A549 (cell line): ENCODE measurements around the gene MED12L.

Source experiments
- CHD2 ChIP-seq: fragments of 150-350 bp; IDR thresholded peaks from 2 replicates; pipeline ENCODE4 v1.6.1; 2014; ENCODE audit warnings: low read length; ENCODE audit not compliant: partially characterized antibody
- MYC ChIP-seq: IDR thresholded peaks from 2 replicates; pipeline ENCODE4 v1.6.1; 2012; ENCODE audit warnings: mild to moderate bottlenecking, inconsistent platforms, low read length, improper control_type of control experiment, borderline replicate concordance
- PHF8 ChIP-seq: fragments of 200-600 bp; sonication (generic); IDR thresholded peaks from 2 replicates; pipeline ENCODE4 v1.6.1; 2016; ENCODE audit warnings: low read depth, mild to moderate bottlenecking, antibody characterized with exemption, moderate library complexity, borderline replicate concordance
- RFX5 ChIP-seq: fragments of 450-650 bp; IDR thresholded peaks from 2 replicates; pipeline ENCODE4 v1.7.1; 2014; ENCODE audit warnings: antibody characterized with exemption, mild to moderate bottlenecking, moderate library complexity
- TF ChIP-seq, protein P1 (sequence below): fragments of >200 bp; sonication (Bioruptor Twin); formaldehyde crosslinking; IDR thresholded peaks from 3 replicates; pipeline ENCODE4 v1.5.1; 2016
- TF ChIP-seq, protein P2 (sequence below): IDR thresholded peaks from 2 replicates; pipeline ENCODE4 v1.6.1; 2012; ENCODE audit warnings: low read depth, borderline replicate concordance

DNA sequence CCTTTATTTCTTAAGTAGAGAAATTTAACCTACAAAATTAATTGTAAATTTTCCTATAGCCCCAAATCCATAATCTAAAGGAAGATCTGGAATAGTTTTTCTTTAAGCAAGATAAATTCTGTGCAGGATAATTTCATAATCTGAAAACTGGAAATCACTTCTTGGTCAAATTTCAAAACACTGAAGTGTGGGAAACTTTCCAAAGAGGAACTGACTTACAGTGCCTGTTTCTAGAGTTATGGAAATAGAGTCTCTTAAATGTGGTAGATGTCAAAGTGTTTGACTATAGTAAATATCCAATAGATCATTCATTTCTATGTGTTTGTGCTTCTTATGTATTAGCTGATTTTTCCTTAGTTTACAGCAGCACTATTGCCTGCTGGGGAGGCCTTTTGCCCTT lies 245.4 kb downstream of the MED12L start:
- TF ChIP-seq, protein P1, sequence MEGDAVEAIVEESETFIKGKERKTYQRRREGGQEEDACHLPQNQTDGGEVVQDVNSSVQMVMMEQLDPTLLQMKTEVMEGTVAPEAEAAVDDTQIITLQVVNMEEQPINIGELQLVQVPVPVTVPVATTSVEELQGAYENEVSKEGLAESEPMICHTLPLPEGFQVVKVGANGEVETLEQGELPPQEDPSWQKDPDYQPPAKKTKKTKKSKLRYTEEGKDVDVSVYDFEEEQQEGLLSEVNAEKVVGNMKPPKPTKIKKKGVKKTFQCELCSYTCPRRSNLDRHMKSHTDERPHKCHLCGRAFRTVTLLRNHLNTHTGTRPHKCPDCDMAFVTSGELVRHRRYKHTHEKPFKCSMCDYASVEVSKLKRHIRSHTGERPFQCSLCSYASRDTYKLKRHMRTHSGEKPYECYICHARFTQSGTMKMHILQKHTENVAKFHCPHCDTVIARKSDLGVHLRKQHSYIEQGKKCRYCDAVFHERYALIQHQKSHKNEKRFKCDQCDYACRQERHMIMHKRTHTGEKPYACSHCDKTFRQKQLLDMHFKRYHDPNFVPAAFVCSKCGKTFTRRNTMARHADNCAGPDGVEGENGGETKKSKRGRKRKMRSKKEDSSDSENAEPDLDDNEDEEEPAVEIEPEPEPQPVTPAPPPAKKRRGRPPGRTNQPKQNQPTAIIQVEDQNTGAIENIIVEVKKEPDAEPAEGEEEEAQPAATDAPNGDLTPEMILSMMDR: no peak
- TF ChIP-seq MYC: no peak
- TF ChIP-seq PHF8: no peak
- TF ChIP-seq, protein P2, sequence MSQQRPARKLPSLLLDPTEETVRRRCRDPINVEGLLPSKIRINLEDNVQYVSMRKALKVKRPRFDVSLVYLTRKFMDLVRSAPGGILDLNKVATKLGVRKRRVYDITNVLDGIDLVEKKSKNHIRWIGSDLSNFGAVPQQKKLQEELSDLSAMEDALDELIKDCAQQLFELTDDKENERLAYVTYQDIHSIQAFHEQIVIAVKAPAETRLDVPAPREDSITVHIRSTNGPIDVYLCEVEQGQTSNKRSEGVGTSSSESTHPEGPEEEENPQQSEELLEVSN: no peak
- TF ChIP-seq RFX5: no peak
- no peak for TF ChIP-seq CHD2
